Left lung (tissue), 10 donors: Measurements from ENCODE around the gene NSD2. TPM values are rescaled to one million over a fixed set of nuclear protein-coding genes. Genes with fewer than 3 reads are reported as not detected.
"Not testable (repeated sequence)": the region's sequence is repeated elsewhere in the genome, so short reads cannot be mapped to it uniquely, and the experiment has no call there.

Source experiments
- ATAC-seq: fragments of 200-7000 bp; cut with Tn5 transposase; one replicate; pipeline ENCODE4 v1.9.1; 2020; ENCODE audit warnings: moderate library complexity
- DNase-seq, 4 donors: peaks; one replicate each; pipeline ENCODE4 v3.0.0-alpha.2; 2013 to 2020
- H3K27ac ChIP-seq, 2 donors: fragments of 200-600 bp; sonication (generic) in 1 of 2; one replicate each; pipeline versions ENCODE4 v1.5.0 to v1.8.0; 2020 to 2021
- H3K27me3 ChIP-seq, 2 donors: fragments of 200-600 bp; sonication (generic) in 1 of 2; one replicate each; pipeline versions ENCODE4 v1.5.0 to v1.8.0; 2020 to 2021
- H3K36me3 ChIP-seq, 2 donors: fragments of 200-600 bp; sonication (generic) in 1 of 2; one replicate each; pipeline versions ENCODE4 v1.5.0 to v1.8.0; 2020 to 2021
- H3K4me1 ChIP-seq, 2 donors: fragments of 200-600 bp; one replicate each; pipeline ENCODE4 v1.8.0; 2021
- H3K4me3 ChIP-seq, 2 donors: fragments of 200-600 bp; sonication (generic) in 1 of 2; one replicate each; pipeline versions ENCODE4 v1.5.0 to v1.8.0; 2020 to 2021; ENCODE audit warnings: mild to moderate bottlenecking in 1 of 2
- H3K9me3 ChIP-seq, 2 donors: fragments of 200-600 bp; sonication (generic) in 1 of 2; one replicate each; pipeline versions ENCODE4 v1.5.0 to v1.8.0; 2020 to 2021
- intact Hi-C, 2 donors: fragments of 100-400 bp; cut with DNase I; formaldehyde crosslinking; loops; one replicate each; pipeline versions ENCODE4 v1.11.2 to v1.14.2; 2022
- polyA plus RNA-seq, 6 donors: library from polyadenylated mRNA; unstranded; fragments of 120-200 nt; gene quantifications; one replicate each; pipeline ENCODE4 v1.2.1, GENCODE V29; 2013; ENCODE audit not compliant: insufficient read length in 6 of 6
- total RNA-seq, 2 donors: library from RNA; stranded (reverse); fragmentation: NEBNext Ultra II Directional; extraction: Animal tissue kit (Norgen Biotek cat#: 25700); gene quantifications; one replicate each; pipeline ENCODE4 v1.2.1, GENCODE V29; 2021
- TF ChIP-seq, protein P1 (sequence below), 2 donors: fragments of 200-600 bp; sonication (generic) in 1 of 2; IDR thresholded peaks; one replicate each; pipeline versions ENCODE4 v1.5.0 to v1.8.0; 2021; ENCODE audit warnings: antibody characterized with exemption in 2 of 2
- donor health status: DM: no; HTN: yes; CAD: no.
- donor health status: DM: no; HTN: no; CAD: no.

The NSD2 gene
- total and polyA plus RNA-seq, 8 donors = 53.6 to 93.8 (median 80.0) TPM

DNA sequence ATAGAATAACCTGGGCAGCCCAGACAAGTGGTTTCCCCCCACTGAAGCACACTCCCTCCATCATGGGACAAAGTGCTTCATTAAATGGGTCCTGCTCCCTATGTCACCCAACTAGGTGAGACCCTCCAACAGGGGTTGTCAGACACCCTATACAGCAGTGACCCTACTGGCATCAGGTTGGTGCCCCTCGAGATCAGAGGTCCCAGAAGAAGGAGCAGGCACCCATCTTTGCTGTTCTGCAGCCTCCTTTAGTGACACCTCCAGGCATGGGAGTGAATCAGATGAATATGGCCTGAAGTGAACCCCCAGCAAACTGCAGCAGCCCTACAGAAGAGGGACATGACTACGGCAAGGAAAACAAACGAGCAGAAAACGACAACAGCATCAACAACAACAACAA is 126.5 kb downstream of the NSD2 start:
- Histone ChIP-seq H3K27ac (no peak overlapping the region), H3K27me3 (no peaks in the 10 kb centered on the region), H3K4me3 (no peak overlapping the region), H3K4me1 (no peaks in the 10 kb centered on the region), H3K36me3 (peaks cover 0 to 3% of the 10 kb centered on the region in 2 donors), H3K9me3 (peaks cover 0 to 26% of the 10 kb centered on the region in 2 donors)
- ATAC-seq = no peak
- intact Hi-C loops = no loop called here
- TF ChIP-seq, protein P1, sequence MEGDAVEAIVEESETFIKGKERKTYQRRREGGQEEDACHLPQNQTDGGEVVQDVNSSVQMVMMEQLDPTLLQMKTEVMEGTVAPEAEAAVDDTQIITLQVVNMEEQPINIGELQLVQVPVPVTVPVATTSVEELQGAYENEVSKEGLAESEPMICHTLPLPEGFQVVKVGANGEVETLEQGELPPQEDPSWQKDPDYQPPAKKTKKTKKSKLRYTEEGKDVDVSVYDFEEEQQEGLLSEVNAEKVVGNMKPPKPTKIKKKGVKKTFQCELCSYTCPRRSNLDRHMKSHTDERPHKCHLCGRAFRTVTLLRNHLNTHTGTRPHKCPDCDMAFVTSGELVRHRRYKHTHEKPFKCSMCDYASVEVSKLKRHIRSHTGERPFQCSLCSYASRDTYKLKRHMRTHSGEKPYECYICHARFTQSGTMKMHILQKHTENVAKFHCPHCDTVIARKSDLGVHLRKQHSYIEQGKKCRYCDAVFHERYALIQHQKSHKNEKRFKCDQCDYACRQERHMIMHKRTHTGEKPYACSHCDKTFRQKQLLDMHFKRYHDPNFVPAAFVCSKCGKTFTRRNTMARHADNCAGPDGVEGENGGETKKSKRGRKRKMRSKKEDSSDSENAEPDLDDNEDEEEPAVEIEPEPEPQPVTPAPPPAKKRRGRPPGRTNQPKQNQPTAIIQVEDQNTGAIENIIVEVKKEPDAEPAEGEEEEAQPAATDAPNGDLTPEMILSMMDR (IDR thresholded peaks at IDR 0.05) = no peak
- no peak for DNase-seq

DNA sequence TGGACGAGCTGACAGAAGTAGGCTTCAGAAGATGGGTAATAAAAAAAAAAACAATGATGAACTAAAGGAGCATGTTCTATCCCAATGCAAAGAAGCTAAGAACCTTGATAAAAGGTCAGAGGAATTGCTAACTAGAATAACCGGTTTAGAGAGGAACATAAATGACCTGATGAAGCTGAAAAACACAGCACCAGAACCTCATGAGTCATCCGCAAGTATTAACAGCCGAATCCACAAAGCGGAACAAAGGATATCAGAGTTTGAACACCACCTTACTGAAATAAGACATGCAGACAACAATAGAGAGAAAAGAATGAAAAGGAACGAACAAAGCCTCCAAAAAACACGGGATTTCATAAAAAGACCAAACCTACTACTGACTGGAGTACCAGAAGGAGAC is 127.1 kb downstream of the NSD2 start:
- ATAC-seq (no peak), DNase-seq (no peak)
- peaks cover 0 to 6% of the 10 kb centered on the region in 2 donors for H3K36me3 ChIP-seq
- no peak overlapping the region for H3K27ac ChIP-seq
- H3K9me3 ChIP-seq = peaks cover 0 to 26% of the 10 kb centered on the region in 2 donors
- H3K27me3 ChIP-seq = no peaks in the 10 kb centered on the region
- intact Hi-C loops = no loop called here
- TF ChIP-seq, protein P1 (IDR thresholded peaks at IDR 0.05) = no peak
- H3K4me3 ChIP-seq = no peak overlapping the region
- H3K4me1 ChIP-seq = no peaks in the 10 kb centered on the region

DNA sequence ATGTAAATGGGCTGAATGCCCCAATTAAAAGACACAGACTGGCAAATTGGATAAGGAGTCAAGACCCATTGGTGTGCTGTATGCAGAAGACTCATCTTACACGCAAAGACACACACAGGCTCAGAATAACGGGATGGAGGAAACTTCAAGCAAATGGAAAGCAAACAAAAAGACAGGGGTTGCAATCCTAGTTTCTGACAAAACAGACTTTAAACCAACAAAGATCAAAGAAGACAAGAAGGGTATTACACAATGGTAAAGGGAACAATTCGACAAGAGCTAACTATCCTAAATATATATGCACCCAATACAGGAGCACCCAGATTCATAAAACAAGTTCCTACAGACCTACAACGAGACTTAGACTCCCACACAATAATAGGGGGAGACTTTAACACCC is 128.1 kb downstream of the NSD2 start:
- intact Hi-C loops, H3K27me3 ChIP-seq, H3K4me1 ChIP-seq, DNase-seq, ATAC-seq, H3K4me3 ChIP-seq, H3K27ac ChIP-seq: not testable (repeated sequence)
- Histone ChIP-seq H3K36me3 (peaks cover 0 to 15% of the 10 kb centered on the region in 2 donors), H3K9me3 (peaks cover 0 to 26% of the 10 kb centered on the region in 2 donors)

DNA sequence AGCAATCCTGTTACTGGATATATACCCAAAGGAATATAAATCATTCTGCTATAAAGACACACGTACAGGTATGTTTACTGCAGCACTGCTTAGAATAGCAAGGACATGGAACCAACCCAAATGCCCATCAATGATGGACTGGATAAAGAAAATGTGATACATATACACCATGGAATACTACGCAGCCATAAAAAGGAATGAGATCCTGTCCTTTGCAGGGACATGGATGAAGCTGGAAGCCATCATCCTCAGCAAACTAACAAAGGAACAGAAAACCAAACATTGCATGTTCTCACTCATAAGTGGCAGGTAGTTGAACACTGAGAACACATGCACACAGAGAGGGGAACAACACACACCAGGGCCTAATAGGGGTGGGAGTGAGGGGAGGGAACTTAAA is 132.2 kb downstream of the NSD2 start:
- H3K27me3 ChIP-seq, H3K27ac ChIP-seq, intact Hi-C loops: not testable (repeated sequence)

DNA sequence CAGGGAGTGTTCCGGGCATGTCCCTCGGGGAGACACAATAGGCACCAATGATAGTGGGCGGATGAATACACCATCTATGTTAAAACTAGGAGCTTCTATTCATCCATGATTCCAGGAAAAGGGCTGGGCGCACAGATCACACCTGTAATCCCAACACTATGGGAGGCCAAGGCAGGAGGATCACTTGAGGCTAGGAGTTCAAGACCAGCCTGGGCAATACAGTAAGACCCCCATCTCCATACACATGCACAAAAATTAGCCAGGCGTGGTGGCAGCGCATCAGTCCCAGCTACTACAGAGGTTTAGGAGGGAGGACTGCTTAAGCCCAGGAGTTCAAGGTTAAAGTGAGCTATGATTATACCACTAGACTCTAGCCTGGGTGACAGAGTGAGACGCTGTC is 135.2 kb downstream of the NSD2 start:
- intact Hi-C loops = no loop called here

More for the DNA sequence above, 132.2 kb downstream of the NSD2 start:
- not testable (repeated sequence) for H3K4me3 ChIP-seq, DNase-seq, ATAC-seq, H3K9me3 ChIP-seq
- peaks cover 0 to 21% of the 10 kb centered on the region in 2 donors for H3K4me1 ChIP-seq
- peaks cover 0 to 28% of the 10 kb centered on the region in 2 donors for H3K36me3 ChIP-seq

DNA sequence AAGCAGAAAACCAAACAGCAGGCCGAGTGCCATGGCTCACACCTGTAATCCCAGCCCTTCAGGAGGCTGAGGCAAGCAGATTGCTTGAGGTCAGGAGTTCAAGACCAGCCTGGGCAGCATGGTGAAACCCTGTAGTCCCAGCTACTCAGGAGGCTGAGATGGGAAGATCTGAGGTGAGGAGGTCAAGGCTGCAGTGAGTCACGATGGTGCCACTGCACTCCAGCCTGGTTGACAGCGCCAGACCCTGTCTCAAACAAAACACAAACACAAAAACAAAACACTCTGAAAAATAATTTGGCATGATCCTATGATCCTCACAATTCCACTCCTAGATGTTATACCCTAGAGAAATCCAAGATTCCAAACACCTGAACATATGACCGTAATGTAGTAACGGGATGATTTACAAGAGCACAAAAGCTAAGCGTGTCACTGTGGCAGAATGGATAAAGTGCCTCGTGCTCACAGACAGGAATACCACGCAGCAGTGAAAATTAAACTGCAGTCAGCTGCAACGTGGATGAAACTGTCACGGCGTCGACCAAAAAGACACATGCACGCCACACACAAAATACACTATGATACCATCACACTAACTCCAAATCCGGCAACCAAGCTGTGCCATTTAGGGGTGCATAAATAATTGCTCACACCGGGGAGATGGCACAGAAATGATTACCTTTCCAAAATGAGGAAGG is 135.9 kb downstream of the NSD2 start:
- intact Hi-C loops = no loop called here
- H3K36me3 ChIP-seq = peaks cover 0 to 26% of the 10 kb centered on the region in 2 donors
- ATAC-seq = no peak
- H3K4me1 ChIP-seq = peaks cover 0 to 35% of the 10 kb centered on the region in 2 donors
- H3K9me3 ChIP-seq = no peaks in the 10 kb centered on the region
- H3K4me3 ChIP-seq = peak overlapping the region in 1 of 2 donors; percentile 90
- no peaks in the 10 kb centered on the region for H3K27me3 ChIP-seq
- TF ChIP-seq, protein P1 (IDR thresholded peaks at IDR 0.05) = no peak
- H3K27ac ChIP-seq = no peak overlapping the region
- DNase-seq = no peak

More for the DNA sequence above, 135.2 kb downstream of the NSD2 start:
- TF ChIP-seq, protein P1 (IDR thresholded peaks at IDR 0.05) = no peak
- no peak for ATAC-seq
- H3K27me3 ChIP-seq = no peaks in the 10 kb centered on the region
- peaks cover 0 to 35% of the 10 kb centered on the region in 2 donors for H3K4me1 ChIP-seq
- H3K4me3 ChIP-seq = no peak overlapping the region
- no peak for DNase-seq
- H3K9me3 ChIP-seq = no peaks in the 10 kb centered on the region
- no peak overlapping the region for H3K27ac ChIP-seq
- H3K36me3 ChIP-seq = peaks cover 0 to 28% of the 10 kb centered on the region in 2 donors
